HG03342 (cell line): ENCODE results near the gene TMEM150B.
"Not testable (repeated sequence)": the region's sequence is repeated elsewhere in the genome, so short reads cannot be mapped to it uniquely, and the experiment has no call there.

Source experiments
- ATAC-seq: cut with Tn5 transposase; IDR thresholded peaks from one replicate; pipeline ENCODE4 v1.9.1; 2021; ENCODE audit warnings: mild to moderate bottlenecking, moderate library complexity; ENCODE audit not compliant: unreplicated experiment

TMEM150B gene

GRCh38 chr19:55339889-55340783 lies 15.0 kb upstream of the TMEM150B start:
- ATAC-seq = peak; percentile 1

GRCh38 chr19:55339105-55339888 lies 14.2 kb upstream of the TMEM150B start, which contains the start of gene KMT5C:
Gene KMT5C, plus strand, starts transcription at chr19:55339876. Its CDS starts 2,061 bp downstream, at chr19:55341937.
- peak; percentile 73 for ATAC-seq

- no peak for ATAC-seq
These were observed 11.0 kb upstream of the TMEM150B start for GRCh38 chr19:55336101-55336500.

- no peak for ATAC-seq
These were observed 8.7 kb upstream of the TMEM150B start for GRCh38 chr19:55333870-55334269.

GRCh38 chr19:55329791-55330190 lies 4.7 kb upstream of the TMEM150B start:
- not testable (repeated sequence) for ATAC-seq

- not testable (repeated sequence) for ATAC-seq
These were observed 3.7 kb upstream of the TMEM150B start for GRCh38 chr19:55328774-55329318.

- no peak for ATAC-seq
These were observed 479 bp downstream of the TMEM150B start for GRCh38 chr19:55324662-55325061.

- no peak for ATAC-seq
These were observed 2.8 kb downstream of the TMEM150B start for GRCh38 chr19:55322204-55322885.

- no peak for ATAC-seq
These were observed 3.5 kb downstream of the TMEM150B start for GRCh38 chr19:55321466-55322137.

- no peak for ATAC-seq
These were observed 4.2 kb downstream of the TMEM150B start for GRCh38 chr19:55320844-55321419.

- no peak for ATAC-seq
These were observed 5.4 kb downstream of the TMEM150B start for GRCh38 chr19:55319785-55320184.

GRCh38 chr19:55316646-55317045 lies 8.5 kb downstream of the TMEM150B start:
- no peak for ATAC-seq

- ATAC-seq = no peak
These were observed 9.1 kb downstream of the TMEM150B start for GRCh38 chr19:55315956-55316525.

- ATAC-seq = no peak
These were observed 10.7 kb downstream of the TMEM150B start for GRCh38 chr19:55314396-55314795.

GRCh38 chr19:55312621-55313512 lies 12.3 kb downstream of the TMEM150B start:
- ATAC-seq = no peak

GRCh38 chr19:55311797-55312196 lies 13.3 kb downstream of the TMEM150B start:
- ATAC-seq = no peak

GRCh38 chr19:55311397-55311796 lies 13.7 kb downstream of the TMEM150B start:
- no peak for ATAC-seq

- no peak for ATAC-seq
These were observed 14.6 kb downstream of the TMEM150B start for GRCh38 chr19:55310498-55310897.

- ATAC-seq = no peak
These were observed 15.7 kb downstream of the TMEM150B start for GRCh38 chr19:55309448-55309847.
